Measurements from ENCODE around the gene LRMDA.
"Not testable (repeated sequence)": the region's sequence is repeated elsewhere in the genome, so short reads cannot be mapped to it uniquely, and the experiment has no call there.

Gene LRMDA

GRCh38 chr10:76492678-76493472 lies 1061.5 kb downstream of the LRMDA start:
- DNase-seq: no peak

- no peak for DNase-seq
Observed at GRCh38 chr10:76497666-76498065, 1066.2 kb downstream of the LRMDA start.

- DNase-seq: no peak
Observed at GRCh38 chr10:76504823-76505222, 1073.4 kb downstream of the LRMDA start.

DNA sequence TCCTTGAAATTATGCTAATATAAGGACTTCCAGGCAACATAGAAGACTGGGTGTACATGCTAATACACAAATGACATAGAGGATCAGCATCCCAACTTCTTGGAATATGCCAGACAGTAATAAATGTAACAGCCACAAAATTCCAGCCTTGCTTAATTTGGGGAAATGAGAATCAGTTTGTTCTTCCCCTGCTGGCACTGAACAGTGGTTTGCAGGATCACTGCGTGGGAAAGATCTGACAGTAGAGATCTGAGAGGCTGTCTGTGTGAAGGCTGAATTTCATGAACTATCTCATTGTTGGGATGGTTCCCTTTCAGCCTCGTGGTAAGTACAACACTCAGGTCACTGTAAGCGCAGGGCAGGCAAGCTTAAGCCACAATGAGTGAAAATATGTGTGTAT lies 1078.0 kb downstream of the LRMDA start:
- DNase-seq: no peak

DNA sequence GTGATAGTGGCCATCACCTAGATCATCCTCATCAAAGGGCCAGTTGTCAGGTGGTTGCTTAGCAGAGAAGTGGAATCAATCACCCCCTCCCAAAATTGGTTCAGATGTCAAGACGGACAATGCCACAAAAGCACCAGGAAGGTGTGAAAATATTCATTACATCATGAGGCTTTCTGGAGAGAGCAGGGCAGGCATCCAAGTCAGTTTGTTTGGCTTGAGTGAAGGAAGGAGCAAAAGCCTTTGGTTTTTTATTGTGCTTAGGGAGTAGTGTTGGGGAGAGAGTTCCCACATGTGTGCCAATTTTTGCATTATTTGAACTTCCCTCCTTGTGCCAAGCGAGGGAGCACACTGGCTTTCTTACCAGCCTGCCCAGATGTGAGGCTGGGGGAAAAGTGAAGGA lies 1082.9 kb downstream of the LRMDA start:
- no peak for DNase-seq

DNA sequence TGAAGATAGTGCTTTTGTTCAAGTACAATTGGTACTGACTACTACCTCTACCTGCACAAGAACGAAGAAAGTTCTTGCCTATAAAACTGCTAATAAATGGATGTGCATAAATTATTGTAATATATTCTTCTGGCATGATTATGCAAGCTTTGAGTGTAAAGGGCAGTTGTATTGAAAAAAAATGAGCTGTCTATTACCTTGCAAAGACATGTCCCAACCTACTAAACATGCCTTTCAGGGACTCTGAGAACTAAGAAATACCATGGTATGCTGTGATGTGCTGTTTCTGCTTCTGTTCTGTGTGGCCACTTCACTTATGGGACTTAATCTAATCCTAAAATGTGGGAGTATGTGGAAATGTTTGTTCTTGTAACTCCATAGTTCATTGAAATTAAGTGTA lies 1083.4 kb downstream of the LRMDA start:
- DNase-seq: no peak

DNA sequence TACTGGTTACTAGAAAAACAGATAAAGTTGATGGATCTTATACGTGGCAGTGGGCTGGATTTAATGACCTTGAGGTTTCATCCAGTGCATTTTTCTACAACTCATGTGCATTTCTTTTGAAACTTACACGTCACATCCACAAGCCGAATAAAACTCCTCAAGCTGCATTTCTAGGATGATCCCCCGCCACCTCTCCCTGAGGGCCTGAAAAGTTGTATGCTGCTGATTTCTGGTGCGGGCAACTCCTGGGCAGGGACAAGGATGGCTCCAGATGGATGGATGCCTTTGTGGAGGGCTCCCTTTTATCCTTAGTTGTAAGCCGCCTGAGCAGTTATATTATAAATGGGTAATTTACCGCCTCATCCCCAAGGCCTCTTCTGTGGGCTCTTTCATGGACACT lies 1091.1 kb downstream of the LRMDA start:
- DNase-seq: no peak

DNA sequence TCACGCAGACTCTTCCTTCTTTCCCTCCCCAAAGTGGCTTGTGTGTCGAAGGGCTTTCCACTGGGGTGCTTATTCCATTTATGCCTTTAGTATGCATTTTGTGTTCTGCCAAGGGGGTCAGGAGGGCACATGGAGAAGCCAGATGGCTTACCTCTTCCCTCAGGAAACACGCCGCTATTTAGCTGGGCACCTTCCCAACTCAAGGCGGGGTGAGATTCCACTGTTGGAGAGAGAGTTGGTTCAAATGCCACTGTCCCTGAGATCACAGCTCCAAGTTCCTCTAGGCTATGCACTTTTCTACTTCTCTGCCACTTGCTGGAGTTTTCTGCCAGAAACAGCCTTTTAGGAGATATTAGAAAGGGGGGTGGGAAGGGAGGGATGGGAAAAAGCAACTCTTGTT lies 1091.8 kb downstream of the LRMDA start:
- no peak for DNase-seq

DNA sequence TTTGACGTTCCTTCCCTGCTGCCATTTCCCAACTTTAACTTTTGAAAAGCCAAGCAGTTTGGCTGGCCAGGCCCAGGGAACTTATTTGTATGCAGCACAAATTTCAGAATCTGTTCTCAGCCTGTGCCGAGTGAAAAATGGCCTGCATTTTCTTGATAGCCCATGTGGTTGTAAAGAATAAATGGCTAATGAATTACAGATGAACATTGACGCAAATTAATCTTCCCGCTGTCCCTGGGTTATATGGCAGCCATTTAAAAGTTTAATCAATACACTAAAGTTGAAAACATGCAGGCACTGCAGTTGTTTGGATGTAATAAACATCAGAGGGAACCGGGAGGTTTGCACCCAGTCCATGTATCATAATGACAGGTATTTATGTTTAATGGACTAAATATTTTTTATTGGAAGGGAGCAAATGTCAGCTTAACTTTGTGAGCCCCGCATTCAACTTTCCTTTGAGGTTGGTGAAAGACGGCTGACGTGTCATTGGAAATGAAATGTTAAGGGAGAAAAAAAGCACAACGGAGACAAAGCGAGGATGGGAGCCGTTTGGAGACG lies 1092.4 kb downstream of the LRMDA start:
- DNase-seq: no peak

GRCh38 chr10:76526833-76527232 lies 1095.4 kb downstream of the LRMDA start:
- not testable (repeated sequence) for DNase-seq

GRCh38 chr10:76540331-76540730 lies 1108.9 kb downstream of the LRMDA start:
- no peak for DNase-seq

DNA sequence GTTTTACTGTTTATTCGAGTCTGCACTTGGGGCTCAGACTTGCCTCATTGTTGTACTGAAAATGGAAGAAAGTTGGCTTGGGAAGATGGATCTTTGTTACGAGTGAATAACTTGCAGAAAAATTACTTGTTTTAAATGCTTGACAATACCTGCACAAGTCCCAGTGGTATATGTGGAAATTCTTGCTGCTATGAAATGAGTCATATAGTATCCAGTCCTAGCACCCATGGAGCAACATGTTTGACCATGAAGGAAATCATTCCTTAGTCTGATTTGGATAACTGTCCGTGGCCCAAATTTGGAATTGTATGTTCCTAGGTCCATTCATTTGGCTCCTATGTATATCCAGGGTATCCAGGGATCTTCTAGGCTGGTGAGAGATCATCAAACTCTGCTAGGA lies 1109.4 kb downstream of the LRMDA start:
- DNase-seq: no peak

DNA sequence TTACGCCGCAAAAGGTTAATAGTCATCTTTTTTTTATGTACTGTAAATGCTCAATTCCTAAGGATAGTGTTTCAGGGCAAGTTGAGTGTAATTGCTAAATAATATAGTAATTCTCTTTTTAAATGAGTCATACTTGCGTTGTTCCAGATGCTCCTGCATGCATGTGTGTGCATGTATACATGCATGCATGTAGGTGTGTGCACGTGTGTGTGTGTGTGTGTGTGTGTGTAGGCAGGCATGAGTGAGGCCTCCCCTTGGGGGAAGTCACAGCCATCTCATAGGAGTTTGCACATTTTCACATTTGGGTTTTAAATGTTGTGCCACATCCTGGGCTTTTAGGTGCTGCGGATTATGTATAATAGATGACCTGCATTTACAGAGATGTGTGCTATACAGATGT lies 1110.4 kb downstream of the LRMDA start:
- no peak for DNase-seq

GRCh38 chr10:76542307-76542930 lies 1111.0 kb downstream of the LRMDA start:
- no peak for DNase-seq

GRCh38 chr10:76543655-76544054 lies 1112.2 kb downstream of the LRMDA start:
- no peak for DNase-seq

DNA sequence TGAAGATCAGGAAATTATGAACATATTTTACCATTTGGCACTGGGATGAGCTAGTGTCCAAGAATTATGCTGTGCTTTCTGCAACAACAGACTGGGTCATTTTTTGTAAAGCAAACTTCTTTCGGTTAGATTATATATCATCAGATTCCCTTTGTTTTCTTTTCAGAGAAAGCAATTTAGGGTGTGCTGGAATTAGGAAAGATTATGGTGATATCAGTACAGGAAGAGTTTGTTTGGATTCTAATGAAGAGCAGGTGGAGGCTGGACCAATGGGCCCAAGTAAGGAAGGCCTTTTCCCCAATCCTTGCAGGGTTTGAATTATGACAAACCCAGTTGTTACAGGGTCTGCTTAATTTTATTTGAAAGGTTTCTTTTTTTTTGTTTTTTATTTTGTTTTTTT lies 1113.4 kb downstream of the LRMDA start:
- DNase-seq: no peak

- DNase-seq: no peak
Observed at GRCh38 chr10:76546411-76546810, 1115.0 kb downstream of the LRMDA start.

GRCh38 chr10:76547352-76547972 lies 1116.0 kb downstream of the LRMDA start:
- DNase-seq: peak; percentile 10

GRCh38 chr10:76548716-76549115 lies 1117.3 kb downstream of the LRMDA start:
- DNase-seq: no peak

DNA sequence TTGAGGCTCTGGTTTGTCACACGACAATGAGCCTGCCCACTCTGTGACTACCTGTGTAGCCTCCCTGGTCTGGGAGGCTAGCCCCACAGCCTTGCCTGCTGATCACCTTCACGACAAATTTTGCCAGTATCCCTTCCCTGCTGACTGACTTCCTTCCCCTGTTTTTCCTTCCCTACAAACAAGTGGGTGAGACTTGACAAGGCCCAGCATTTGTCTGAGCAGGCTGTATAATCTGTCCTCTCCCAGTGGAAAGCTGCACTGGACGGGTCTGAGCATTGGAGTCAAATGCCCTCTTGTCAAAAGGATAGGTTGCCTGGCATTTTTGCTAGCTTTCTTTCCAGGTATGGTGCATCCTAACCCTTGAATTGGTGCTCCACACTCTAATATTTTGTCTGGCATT lies 1117.7 kb downstream of the LRMDA start:
- no peak for DNase-seq

- no peak for DNase-seq
Observed at GRCh38 chr10:76550806-76551205, 1119.4 kb downstream of the LRMDA start.

DNA sequence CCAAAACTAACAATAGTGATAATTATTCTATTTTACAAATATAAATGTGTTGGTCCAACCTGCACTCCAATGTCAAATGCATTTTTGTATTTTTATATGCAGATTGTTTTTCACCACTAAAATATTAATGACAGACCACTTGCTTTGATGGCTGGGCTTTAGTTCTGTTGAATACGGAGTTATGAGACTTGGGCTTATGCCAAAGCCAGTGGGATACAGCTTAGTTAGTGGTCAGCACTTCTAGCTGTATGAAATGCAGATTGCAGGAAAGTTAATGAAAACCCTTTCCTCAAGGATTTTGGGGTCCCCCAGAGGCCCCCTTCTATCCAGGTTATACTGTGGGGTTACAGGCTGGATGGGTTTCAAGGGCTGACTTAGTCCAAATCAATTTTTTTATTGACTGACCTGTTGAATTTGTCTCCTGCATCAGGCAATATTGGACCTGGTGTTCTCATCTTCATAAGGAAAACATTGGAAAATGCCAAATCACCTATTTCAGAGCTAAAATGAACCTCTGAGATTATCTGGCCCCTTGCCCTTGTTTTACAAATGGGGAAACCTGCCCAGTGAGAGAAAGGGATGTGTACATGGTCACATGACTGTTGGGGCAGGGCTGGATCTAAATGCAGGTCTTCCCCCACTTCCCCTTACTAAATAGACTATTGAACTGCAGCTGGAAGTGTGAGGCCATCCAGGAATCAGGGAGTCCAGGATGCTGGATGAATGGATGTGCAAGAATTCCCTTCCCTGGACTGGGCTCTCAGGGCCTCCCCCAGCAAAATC lies 1120.9 kb downstream of the LRMDA start:
- no peak for DNase-seq

All from activated T-cell treated with anti-CD3 and anti-CD28 coated beads for 4 hours (primary cell).